ENCODE data around the gene ZNF777.

DNA sequence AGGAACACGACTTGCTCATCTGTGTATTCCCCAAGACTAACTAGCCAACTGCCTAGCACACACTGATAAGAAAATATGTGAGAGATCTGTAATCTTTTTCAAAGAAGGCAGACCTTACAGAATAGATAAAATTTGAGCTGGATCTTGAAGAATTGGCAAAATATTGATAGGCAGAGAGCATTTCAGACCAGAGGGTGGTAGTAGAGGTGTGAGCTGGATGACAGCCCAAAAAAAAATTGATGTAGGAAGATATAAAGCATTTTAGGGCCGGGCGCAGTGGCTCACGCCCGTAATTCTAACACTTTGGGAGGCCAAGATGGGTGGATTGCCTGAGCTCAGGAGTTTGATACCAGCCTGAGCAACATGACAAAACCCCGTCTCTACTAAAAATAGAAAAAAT is 37.9 kb upstream of the ZNF777 start:
- TF ChIP-seq, protein P1, sequence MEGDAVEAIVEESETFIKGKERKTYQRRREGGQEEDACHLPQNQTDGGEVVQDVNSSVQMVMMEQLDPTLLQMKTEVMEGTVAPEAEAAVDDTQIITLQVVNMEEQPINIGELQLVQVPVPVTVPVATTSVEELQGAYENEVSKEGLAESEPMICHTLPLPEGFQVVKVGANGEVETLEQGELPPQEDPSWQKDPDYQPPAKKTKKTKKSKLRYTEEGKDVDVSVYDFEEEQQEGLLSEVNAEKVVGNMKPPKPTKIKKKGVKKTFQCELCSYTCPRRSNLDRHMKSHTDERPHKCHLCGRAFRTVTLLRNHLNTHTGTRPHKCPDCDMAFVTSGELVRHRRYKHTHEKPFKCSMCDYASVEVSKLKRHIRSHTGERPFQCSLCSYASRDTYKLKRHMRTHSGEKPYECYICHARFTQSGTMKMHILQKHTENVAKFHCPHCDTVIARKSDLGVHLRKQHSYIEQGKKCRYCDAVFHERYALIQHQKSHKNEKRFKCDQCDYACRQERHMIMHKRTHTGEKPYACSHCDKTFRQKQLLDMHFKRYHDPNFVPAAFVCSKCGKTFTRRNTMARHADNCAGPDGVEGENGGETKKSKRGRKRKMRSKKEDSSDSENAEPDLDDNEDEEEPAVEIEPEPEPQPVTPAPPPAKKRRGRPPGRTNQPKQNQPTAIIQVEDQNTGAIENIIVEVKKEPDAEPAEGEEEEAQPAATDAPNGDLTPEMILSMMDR (IDR thresholded peaks at IDR 0.05), result no peak
- TF ChIP-seq POLR2A (IDR thresholded peaks at IDR 0.05), result no peak

Data from adrenal gland (tissue), 5 donors.